ENCODE measurements around the gene PPP2R2D. TPM values are rescaled to one million over a fixed set of nuclear protein-coding genes. Genes with fewer than 3 reads are reported as not detected.
"Not testable (repeated sequence)": the region's sequence is repeated elsewhere in the genome, so short reads cannot be mapped to it uniquely, and the experiment has no call there.

The PPP2R2D gene
- total RNA-seq, 1 experiment from 2014 or later, result 15.8 TPM

DNA sequence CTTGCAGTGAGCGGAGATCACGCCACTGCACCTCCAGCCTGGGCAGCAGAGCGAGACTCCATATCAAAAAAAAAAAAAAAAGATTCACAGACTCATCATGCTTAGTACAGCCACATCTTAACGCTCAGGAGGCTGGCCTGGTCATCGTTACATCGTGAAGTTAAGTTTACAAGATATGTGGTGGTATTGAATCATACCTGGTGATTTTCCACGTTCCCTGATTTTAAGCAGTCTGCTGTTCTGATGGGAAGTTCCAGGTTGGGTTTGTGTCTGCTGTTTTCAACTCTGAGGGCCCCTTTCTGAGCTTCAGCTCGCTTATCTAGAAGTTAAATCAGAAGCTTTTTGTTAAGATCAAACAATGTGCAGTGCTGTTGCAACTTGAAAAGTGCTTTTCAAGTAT lies 6.9 kb downstream of the PPP2R2D start:
- no peak for DNase-seq (ENCODE audit: low read depth)

DNA sequence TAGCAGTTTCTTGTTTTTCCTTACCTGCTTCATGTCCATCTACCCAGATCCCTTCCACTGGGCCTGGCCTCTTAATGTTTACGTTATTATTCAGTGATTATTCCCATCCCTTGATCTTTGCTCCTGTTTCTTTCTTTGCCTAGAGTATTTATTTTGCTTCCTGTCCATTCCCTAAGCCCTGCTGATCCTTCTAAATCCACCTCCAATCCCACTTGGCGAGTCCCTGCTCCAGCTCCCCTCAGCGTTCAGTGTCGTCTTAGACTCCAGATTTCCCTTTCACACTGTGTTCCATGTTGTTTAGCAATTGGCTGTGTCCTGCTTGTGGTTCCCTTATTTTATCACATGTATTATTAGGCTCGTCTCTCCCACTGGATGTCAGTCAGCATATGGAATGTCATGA lies 7.3 kb downstream of the PPP2R2D start:
- no peak for DNase-seq (ENCODE audit: low read depth)

GRCh38 chr10:131909014-131909808 lies 8.4 kb downstream of the PPP2R2D start:
- no peak for DNase-seq (ENCODE audit: low read depth)

- no peak for DNase-seq (ENCODE audit: low read depth)
Observed at GRCh38 chr10:131909929-131910328, 9.1 kb downstream of the PPP2R2D start.

GRCh38 chr10:131910663-131911314 lies 10.0 kb downstream of the PPP2R2D start:
- no peak for DNase-seq (ENCODE audit: low read depth)

- no peak for DNase-seq (ENCODE audit: low read depth)
Observed at GRCh38 chr10:131911451-131911850, 10.6 kb downstream of the PPP2R2D start.

DNA sequence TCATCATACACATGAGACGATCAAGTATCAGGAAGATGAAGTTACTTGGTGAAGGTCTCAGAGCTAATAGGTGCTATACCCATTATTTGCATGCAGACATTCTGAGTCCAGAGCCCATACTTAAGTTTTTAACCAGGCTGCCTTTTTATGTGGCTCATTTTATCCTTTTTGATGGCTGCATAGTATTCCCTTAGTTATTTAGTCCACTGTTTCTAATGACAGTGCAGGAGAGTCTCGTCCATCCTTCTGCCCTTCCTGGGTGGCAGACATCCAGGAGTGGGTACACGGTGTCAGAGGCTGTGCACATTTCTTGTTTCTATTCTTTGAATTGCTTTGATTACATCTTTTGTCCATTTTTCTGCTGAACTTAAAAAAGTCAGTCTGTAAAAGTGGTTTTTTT lies 11.8 kb downstream of the PPP2R2D start:
- DNase-seq (ENCODE audit: low read depth), result no peak

DNA sequence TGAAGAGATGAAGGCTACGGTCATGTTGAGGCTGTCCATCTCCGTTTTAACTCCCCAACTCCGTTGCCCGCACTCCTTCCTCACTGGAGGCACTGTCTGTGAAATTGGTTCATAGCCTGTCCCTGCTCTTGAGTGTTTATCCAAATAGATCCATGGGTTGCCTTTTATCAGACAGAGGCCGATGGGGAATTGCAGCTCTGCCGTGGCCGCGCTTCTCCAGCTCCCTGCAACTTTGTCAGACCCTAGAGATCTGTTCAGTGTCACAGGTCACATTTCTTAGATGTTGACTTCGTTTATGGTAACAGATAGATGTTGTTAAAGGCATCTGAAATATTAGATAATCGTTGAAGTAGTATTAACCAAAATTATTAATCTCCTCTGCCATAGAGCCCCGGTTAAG lies 14.7 kb downstream of the PPP2R2D start:
- no peak for DNase-seq (ENCODE audit: low read depth)

DNA sequence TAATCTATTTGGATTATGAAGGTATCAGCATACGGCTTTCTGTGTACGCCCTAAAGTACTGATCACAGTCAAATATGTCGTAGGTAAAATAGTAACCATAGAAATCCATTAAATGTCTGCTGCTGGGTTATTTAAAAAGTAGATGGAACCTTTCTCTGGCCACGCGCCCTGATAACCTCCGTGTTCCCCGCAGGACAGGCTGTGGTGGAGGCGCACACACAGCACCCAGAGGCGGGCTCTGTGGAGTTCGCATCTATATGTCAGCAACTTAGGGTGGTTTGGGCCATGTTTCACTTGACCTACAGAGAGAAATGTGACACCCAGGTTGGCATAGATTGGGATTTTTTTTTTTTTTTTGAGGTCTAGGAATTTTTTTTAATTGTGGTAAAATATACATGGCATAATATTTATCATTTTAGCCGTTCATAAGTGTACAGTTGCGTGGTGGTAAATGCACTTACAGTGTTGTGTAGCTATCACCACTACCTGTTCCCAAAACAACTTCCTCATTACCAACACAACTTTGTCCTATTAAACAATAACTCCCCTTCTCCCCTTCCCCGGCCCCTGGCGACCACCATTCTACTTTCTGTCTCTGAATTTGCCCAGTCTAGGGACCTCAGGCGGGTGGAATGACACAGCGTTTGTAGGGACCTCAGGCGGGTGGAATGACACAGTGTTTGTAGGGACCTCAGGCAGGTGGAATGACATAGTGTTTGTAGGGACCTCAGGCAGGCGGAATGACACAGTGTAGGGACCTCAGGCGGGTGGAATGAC lies 15.4 kb downstream of the PPP2R2D start:
- no peak for DNase-seq (ENCODE audit: low read depth)

- DNase-seq (ENCODE audit: low read depth), result not testable (repeated sequence)
Observed at GRCh38 chr10:131916767-131917160, 16.0 kb downstream of the PPP2R2D start.

GRCh38 chr10:131917496-131917895 lies 16.7 kb downstream of the PPP2R2D start:
- DNase-seq (ENCODE audit: low read depth), result not testable (repeated sequence)

DNA sequence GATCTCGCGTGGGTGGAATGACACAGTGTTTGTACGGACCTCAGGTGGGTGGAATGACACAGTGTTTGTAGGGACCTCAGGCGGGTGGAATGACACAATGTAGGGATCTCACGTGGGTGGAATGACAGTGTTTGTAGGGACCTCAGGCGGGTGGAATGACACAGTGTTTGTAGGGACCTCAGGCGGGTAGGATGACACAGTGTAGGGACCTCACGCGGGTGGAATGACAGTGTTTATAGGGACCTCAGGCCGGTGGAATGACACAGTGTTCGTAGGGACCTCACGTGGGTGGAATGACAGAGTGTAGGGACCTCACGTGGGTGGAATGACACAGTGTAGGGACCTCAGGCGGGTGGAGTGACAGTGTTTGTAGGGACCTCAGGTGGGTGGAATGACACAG lies 18.7 kb downstream of the PPP2R2D start:
- DNase-seq (ENCODE audit: low read depth), result not testable (repeated sequence)

- no peak for DNase-seq (ENCODE audit: low read depth)
Observed at GRCh38 chr10:131920151-131920550, 19.3 kb downstream of the PPP2R2D start.

- no peak for DNase-seq (ENCODE audit: low read depth)
Observed at GRCh38 chr10:131920693-131921092, 19.9 kb downstream of the PPP2R2D start.

- DNase-seq (ENCODE audit: low read depth), result no peak
Observed at GRCh38 chr10:131921184-131921583, 20.4 kb downstream of the PPP2R2D start.

- DNase-seq (ENCODE audit: low read depth), result no peak
Observed at GRCh38 chr10:131923038-131923756, 22.4 kb downstream of the PPP2R2D start.

GRCh38 chr10:131925011-131925649 lies 24.3 kb downstream of the PPP2R2D start:
- DNase-seq (ENCODE audit: low read depth), result no peak

GRCh38 chr10:131925716-131926115 lies 24.9 kb downstream of the PPP2R2D start:
- no peak for DNase-seq (ENCODE audit: low read depth)

DNA sequence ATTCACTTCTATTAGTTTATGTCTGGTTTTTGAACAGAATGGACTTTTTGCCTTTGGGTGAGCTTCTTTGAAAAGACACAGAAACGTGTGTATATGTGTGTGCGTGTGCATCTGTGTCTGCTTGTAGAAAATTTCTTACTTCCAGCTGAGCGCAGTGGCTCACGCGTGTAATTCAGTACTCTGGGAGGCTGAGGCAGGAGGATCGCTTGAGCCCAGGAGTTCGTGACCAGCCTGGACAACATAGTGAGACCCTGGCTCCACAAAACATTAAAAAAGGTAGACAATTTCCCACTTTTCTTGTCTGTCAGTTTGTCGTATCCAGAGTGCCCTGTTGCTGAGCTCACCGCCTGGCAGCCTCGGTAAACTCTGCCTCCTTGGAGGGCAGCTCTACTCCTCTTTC lies 25.4 kb downstream of the PPP2R2D start:
- DNase-seq (ENCODE audit: low read depth), result no peak

- DNase-seq (ENCODE audit: low read depth), result no peak
Observed at GRCh38 chr10:131926743-131927595, 26.2 kb downstream of the PPP2R2D start.

Measured in Daoy (cell line).